ENCODE data around the gene CENPP.
A peak's percentile ranks its signal among the peaks of the same experiment; 100 is the strongest.

- TF ChIP-seq POLR2AphosphoS5 (IDR thresholded peaks at IDR 0.05): no peak
- peak in 1 of 4 experiments; percentile 54 for TF ChIP-seq CTCF (IDR thresholded peaks at IDR 0.05)
- TF ChIP-seq EP300 (IDR thresholded peaks at IDR 0.05): no peak
Measured at GRCh38 chr9:92508018-92508820, 182.5 kb downstream of the CENPP start.

All from gastroesophageal sphincter (tissue), 3 donors.